ENCODE measurements around the gene EHD1.

EHD1 gene

GRCh38 chr11:64854534-64855502 is 23.6 kb downstream of the EHD1 start:
- Histone ChIP-seq H2AFZ (ENCODE audit: low read length, unreplicated experiment) (no peak overlapping the region), H3K27ac (ENCODE audit: low read depth, low read length) (peak overlapping the region; percentile 90), H3K79me2 (ENCODE audit: control insufficient read depth, insufficient read depth, low read length, unreplicated experiment) (peaks cover 5% of the 10 kb centered on the region), H3K4me1 (ENCODE audit: control insufficient read depth, insufficient read depth, low read length, unreplicated experiment) (peaks cover 38% of the 10 kb centered on the region), H3K36me3 (ENCODE audit: insufficient read depth, low read length) (peaks cover 10% of the 10 kb centered on the region; the same call in 1 of the 2 replicates), H3K4me3 (ENCODE audit: low read depth, low read length) (peak overlapping the region; percentile 48; the same call in 1 of the 2 replicates), H3K27me3 (ENCODE audit: insufficient read depth, low read length) (no peaks in the 10 kb centered on the region)

- H3K27me3 ChIP-seq (ENCODE audit: insufficient read depth, low read length): no peaks in the 10 kb centered on the region
- H3K4me1 ChIP-seq (ENCODE audit: control insufficient read depth, insufficient read depth, low read length, unreplicated experiment): peaks cover 38% of the 10 kb centered on the region
- no peak overlapping the region; the same call in 1 of the 2 replicates for H3K4me3 ChIP-seq (ENCODE audit: low read depth, low read length)
- H3K36me3 ChIP-seq (ENCODE audit: insufficient read depth, low read length): peaks cover 10% of the 10 kb centered on the region; the same call in 1 of the 2 replicates
- peaks cover 5% of the 10 kb centered on the region for H3K79me2 ChIP-seq (ENCODE audit: control insufficient read depth, insufficient read depth, low read length, unreplicated experiment)
- H3K27ac ChIP-seq (ENCODE audit: low read depth, low read length): peak overlapping the region; percentile 90; the same call in 1 of the 2 replicates
- H2AFZ ChIP-seq (ENCODE audit: low read length, unreplicated experiment): no peak overlapping the region
These were observed 24.3 kb downstream of the EHD1 start for GRCh38 chr11:64854157-64854533.

GRCh38 chr11:64853709-64854108 is 24.7 kb downstream of the EHD1 start:
- no peak overlapping the region for H3K27ac ChIP-seq (ENCODE audit: low read depth, low read length)
- peaks cover 35% of the 10 kb centered on the region for H3K4me1 ChIP-seq (ENCODE audit: control insufficient read depth, insufficient read depth, low read length, unreplicated experiment)
- H3K4me3 ChIP-seq (ENCODE audit: low read depth, low read length): no peak overlapping the region

GRCh38 chr11:64852804-64853509 is 25.5 kb downstream of the EHD1 start:
- H2AFZ ChIP-seq (ENCODE audit: low read length, unreplicated experiment): no peak overlapping the region
- peaks cover 35% of the 10 kb centered on the region for H3K4me1 ChIP-seq (ENCODE audit: control insufficient read depth, insufficient read depth, low read length, unreplicated experiment)
- no peaks in the 10 kb centered on the region for H3K27me3 ChIP-seq (ENCODE audit: insufficient read depth, low read length)
- peaks cover 5% of the 10 kb centered on the region for H3K79me2 ChIP-seq (ENCODE audit: control insufficient read depth, insufficient read depth, low read length, unreplicated experiment)
- H3K4me3 ChIP-seq (ENCODE audit: low read depth, low read length): no peak overlapping the region
- peaks cover 10% of the 10 kb centered on the region; the same call in 1 of the 2 replicates for H3K36me3 ChIP-seq (ENCODE audit: insufficient read depth, low read length)
- H3K27ac ChIP-seq (ENCODE audit: low read depth, low read length): no peak overlapping the region

More at GRCh38 chr11:64853709-64854108, 24.7 kb downstream of the EHD1 start:
- H3K27me3 ChIP-seq (ENCODE audit: insufficient read depth, low read length): no peaks in the 10 kb centered on the region
- H3K36me3 ChIP-seq (ENCODE audit: insufficient read depth, low read length): peaks cover 10% of the 10 kb centered on the region; the same call in 1 of the 2 replicates
- H2AFZ ChIP-seq (ENCODE audit: low read length, unreplicated experiment): no peak overlapping the region
- peaks cover 5% of the 10 kb centered on the region for H3K79me2 ChIP-seq (ENCODE audit: control insufficient read depth, insufficient read depth, low read length, unreplicated experiment)

GRCh38 chr11:64851831-64852351 is 26.5 kb downstream of the EHD1 start:
- H3K27me3 ChIP-seq (ENCODE audit: insufficient read depth, low read length): no peaks in the 10 kb centered on the region
- H2AFZ ChIP-seq (ENCODE audit: low read length, unreplicated experiment): no peak overlapping the region
- H3K4me1 ChIP-seq (ENCODE audit: control insufficient read depth, insufficient read depth, low read length, unreplicated experiment): peaks cover 32% of the 10 kb centered on the region
- H3K4me3 ChIP-seq (ENCODE audit: low read depth, low read length): no peak overlapping the region
- H3K36me3 ChIP-seq (ENCODE audit: insufficient read depth, low read length): peaks cover 10% of the 10 kb centered on the region; the same call in 1 of the 2 replicates
- peaks cover 5% of the 10 kb centered on the region for H3K79me2 ChIP-seq (ENCODE audit: control insufficient read depth, insufficient read depth, low read length, unreplicated experiment)
- no peak overlapping the region for H3K27ac ChIP-seq (ENCODE audit: low read depth, low read length)

- H3K36me3 ChIP-seq (ENCODE audit: insufficient read depth, low read length): peaks cover 10% of the 10 kb centered on the region; the same call in 1 of the 2 replicates
- peaks cover 5% of the 10 kb centered on the region for H3K79me2 ChIP-seq (ENCODE audit: control insufficient read depth, insufficient read depth, low read length, unreplicated experiment)
- H2AFZ ChIP-seq (ENCODE audit: low read length, unreplicated experiment): no peak overlapping the region
- no peak overlapping the region for H3K27ac ChIP-seq (ENCODE audit: low read depth, low read length)
- H3K4me3 ChIP-seq (ENCODE audit: low read depth, low read length): no peak overlapping the region
- peaks cover 24% of the 10 kb centered on the region for H3K4me1 ChIP-seq (ENCODE audit: control insufficient read depth, insufficient read depth, low read length, unreplicated experiment)
- H3K27me3 ChIP-seq (ENCODE audit: insufficient read depth, low read length): no peaks in the 10 kb centered on the region
These were observed 27.3 kb downstream of the EHD1 start for GRCh38 chr11:64850979-64851567.

- no peak overlapping the region for H2AFZ ChIP-seq (ENCODE audit: low read length, unreplicated experiment)
- peaks cover 13% of the 10 kb centered on the region for H3K4me1 ChIP-seq (ENCODE audit: control insufficient read depth, insufficient read depth, low read length, unreplicated experiment)
- H3K27me3 ChIP-seq (ENCODE audit: insufficient read depth, low read length): no peaks in the 10 kb centered on the region
- peaks cover 10% of the 10 kb centered on the region; the same call in 1 of the 2 replicates for H3K36me3 ChIP-seq (ENCODE audit: insufficient read depth, low read length)
- H3K27ac ChIP-seq (ENCODE audit: low read depth, low read length): no peak overlapping the region
- peaks cover 5% of the 10 kb centered on the region for H3K79me2 ChIP-seq (ENCODE audit: control insufficient read depth, insufficient read depth, low read length, unreplicated experiment)
- H3K4me3 ChIP-seq (ENCODE audit: low read depth, low read length): no peak overlapping the region
These were observed 28.6 kb downstream of the EHD1 start for GRCh38 chr11:64849598-64850356.

GRCh38 chr11:64848826-64849597 is 29.4 kb downstream of the EHD1 start:
- Histone ChIP-seq H3K27me3 (ENCODE audit: insufficient read depth, low read length) (no peaks in the 10 kb centered on the region), H3K36me3 (ENCODE audit: insufficient read depth, low read length) (peaks cover 4% of the 10 kb centered on the region; the same call in 1 of the 2 replicates), H2AFZ (ENCODE audit: low read length, unreplicated experiment) (no peak overlapping the region), H3K4me1 (ENCODE audit: control insufficient read depth, insufficient read depth, low read length, unreplicated experiment) (peaks cover 7% of the 10 kb centered on the region), H3K79me2 (ENCODE audit: control insufficient read depth, insufficient read depth, low read length, unreplicated experiment) (peaks cover under 1% of the 10 kb centered on the region), H3K4me3 (ENCODE audit: low read depth, low read length) (no peak overlapping the region), H3K27ac (ENCODE audit: low read depth, low read length) (no peak overlapping the region)

- H3K4me1 ChIP-seq (ENCODE audit: control insufficient read depth, insufficient read depth, low read length, unreplicated experiment): peaks cover 14% of the 10 kb centered on the region
- H2AFZ ChIP-seq (ENCODE audit: low read length, unreplicated experiment): no peak overlapping the region
- no peaks in the 10 kb centered on the region for H3K27me3 ChIP-seq (ENCODE audit: insufficient read depth, low read length)
- H3K36me3 ChIP-seq (ENCODE audit: insufficient read depth, low read length): no peaks in the 10 kb centered on the region
- no peaks in the 10 kb centered on the region for H3K79me2 ChIP-seq (ENCODE audit: control insufficient read depth, insufficient read depth, low read length, unreplicated experiment)
- no peak overlapping the region for H3K4me3 ChIP-seq (ENCODE audit: low read depth, low read length)
- H3K27ac ChIP-seq (ENCODE audit: low read depth, low read length): no peak overlapping the region
These were observed 30.1 kb downstream of the EHD1 start for GRCh38 chr11:64848214-64848825.

Measured in ACC112 (cell line).